Amniotic epithelial cell (primary cell): ENCODE measurements around the gene LANCL3.
"Not testable (repeated sequence)": the region's sequence is repeated elsewhere in the genome, so short reads cannot be mapped to it uniquely, and the experiment has no call there.

Source experiments
- DNase-seq: peaks from one replicate; pipeline ENCODE4 v3.0.0-alpha.2; 2010; ENCODE audit warnings: low read depth

Gene LANCL3

DNA sequence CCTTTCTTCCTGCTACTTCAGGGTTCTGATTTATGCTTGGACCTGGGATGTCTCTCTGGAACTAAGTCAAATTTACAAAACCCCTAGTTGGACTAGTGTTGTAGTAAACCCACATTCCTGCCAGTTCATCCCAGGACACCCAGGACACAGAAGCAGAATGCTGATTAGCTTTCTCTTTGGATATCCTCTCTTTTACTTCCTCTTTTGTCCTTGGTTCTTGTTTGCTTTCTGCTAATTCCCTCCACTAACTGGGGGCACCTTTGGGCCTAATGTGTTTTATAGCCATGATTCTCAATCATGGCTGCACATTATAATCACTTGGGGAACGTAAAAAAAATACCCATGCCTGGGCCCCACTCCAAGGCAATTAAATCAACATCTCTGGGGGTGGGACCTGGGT lies 42.5 kb downstream of the LANCL3 start:
- no peak for DNase-seq

DNA sequence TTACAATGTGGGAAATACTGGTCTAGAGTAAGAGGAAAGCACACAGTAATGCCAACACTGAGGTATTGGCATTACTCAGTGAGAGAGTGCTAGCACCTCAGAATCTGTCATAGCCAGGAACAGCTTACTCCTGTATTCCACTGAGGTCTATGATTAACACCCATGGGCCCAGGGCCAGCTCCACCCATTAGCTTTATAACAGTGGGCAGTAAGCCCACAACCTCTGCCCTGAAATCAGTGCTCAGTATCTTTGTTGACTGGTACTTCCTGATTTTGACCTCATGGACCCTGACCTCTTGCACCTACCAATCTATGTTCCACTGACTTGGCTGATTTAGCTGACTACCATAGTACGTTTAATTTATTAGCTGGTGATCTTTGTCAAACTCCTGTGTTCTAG lies 56.1 kb downstream of the LANCL3 start:
- no peak for DNase-seq

DNA sequence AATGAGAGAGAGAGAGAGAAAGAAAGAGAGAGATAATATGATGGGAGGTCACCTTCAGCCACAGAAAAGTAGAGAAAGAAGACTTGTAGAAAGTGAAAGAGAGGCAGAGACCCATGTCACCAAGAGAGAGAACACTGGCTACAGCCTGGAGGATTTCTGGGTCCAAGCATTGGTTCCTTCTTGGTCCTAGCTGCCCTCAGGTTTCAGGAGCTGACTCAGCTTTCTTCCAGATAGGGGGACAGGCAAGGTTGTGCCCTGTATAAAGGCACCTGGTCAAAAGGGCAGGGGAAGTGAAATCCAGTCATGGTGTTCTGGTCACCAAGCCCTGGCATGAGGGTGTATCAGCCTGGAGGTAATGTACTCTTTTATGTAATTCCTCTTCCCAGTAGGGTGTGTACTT lies 66.6 kb downstream of the LANCL3 start:
- DNase-seq, result no peak

DNA sequence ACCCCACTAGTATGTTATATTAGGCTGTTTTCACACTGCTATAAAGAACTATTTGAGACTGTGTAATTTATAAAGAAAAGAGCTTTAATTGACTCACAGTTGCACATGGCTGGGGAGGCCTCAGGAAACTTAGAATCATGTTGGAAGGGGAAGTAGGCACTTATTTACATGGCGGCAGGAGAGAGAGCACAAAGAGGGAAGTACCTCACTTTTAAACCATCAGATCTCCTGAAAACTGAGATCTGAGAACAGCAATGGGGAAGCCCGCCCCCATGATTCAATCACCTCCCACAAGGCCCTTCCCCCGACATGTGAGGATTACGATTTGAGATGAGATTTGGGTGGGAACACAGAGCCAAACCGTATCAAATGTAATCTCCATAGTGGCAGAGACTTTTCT lies 68.7 kb downstream of the LANCL3 start:
- no peak for DNase-seq

GRCh38 chrX:37641859-37642258 lies 70.4 kb downstream of the LANCL3 start:
- DNase-seq, result no peak

DNA sequence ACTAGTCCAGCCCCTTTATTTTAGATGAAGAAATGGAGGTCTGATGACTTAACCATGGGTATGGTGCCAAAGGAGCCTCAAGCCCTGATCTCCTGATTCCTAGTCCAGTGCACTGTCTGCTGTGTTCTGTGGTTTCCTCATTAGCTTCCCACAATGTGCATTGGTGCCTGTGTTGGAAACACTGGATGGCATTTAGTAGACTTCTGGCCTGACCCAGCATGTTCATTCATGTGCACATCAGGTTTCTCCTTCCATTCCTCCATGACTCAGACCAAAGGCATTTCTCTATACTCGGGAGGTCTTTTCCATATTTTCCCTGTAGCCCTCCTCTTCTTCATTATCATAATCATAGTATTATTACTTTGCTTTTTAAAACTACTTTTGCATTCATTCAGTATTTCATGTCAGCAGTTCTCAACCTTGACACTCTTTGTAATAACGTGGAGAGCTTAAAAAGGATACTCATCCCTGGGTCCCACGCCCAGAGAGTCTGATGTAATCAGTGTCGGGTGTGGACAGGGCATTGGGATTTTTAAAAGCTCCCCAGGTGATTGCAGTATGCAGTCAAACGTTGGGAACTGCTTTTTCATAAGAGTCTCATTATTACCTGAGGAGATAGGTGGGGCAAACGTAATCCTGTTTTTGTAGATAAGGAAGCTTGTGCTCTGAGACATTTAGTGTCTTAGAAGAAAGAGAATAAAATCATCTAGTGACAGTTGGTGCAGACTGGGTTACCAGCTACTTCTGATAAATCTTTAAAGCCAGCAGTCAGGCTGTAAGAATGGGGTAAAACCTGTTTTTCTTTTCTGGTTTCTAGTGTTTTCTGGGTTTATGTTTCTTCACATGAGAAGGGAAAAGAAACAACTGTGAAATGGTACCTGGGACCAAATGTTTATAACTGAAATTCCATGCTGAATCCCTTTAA lies 73.2 kb downstream of the LANCL3 start:
- no peak for DNase-seq

DNA sequence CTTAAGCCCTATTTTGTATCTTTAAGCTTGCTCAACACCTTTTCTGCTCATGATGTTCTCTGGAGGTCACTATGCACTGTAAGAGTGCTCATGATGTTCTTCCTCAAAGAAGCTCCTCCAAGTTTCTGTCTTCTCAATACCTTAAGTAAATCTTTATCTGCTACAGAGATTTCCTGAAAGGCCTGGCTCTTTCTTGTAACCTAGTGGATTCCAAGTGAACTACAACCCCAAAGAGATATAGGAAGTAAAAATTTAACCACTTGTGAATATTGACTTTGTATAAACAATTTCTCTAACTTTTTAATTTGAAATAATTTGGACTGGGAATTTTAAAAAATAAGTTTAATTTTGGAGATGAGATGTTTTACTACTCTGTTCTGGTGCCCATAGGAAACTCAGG lies 74.8 kb downstream of the LANCL3 start:
- DNase-seq, result no peak

GRCh38 chrX:37650879-37651278 lies 79.4 kb downstream of the LANCL3 start:
- not testable (repeated sequence) for DNase-seq

GRCh38 chrX:37651921-37652452 lies 80.5 kb downstream of the LANCL3 start:
- no peak for DNase-seq

DNA sequence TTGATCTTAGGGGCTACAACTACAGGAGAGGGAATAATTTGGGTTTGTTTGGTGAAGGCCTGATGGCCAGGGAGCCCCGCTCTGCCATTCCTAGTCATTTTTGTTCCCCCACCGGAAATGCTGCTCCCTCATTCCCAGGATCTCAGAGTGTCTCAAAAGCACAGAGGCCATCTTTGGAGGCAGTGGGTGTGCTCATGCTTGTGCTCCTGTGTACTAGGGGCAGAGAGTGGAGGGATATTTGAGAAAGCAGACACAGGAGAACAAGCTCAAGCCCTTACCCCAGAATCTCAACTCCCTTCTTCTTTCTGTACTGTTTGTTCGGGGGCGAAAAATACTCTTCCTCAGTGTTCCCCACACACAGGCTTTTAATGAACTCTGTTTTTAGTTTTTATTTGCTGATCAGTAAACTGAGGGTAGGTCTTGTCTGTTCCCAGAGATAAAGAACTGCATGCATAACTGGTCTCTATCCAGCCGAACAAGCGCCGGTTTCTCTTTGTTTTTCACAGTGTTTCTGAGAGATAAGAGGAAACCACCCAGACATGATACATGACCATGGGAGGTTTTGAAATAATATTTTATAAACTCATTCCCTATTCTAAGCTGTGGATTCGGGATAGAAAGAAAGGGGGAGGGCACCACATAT lies 81.2 kb downstream of the LANCL3 start:
- no peak for DNase-seq

DNA sequence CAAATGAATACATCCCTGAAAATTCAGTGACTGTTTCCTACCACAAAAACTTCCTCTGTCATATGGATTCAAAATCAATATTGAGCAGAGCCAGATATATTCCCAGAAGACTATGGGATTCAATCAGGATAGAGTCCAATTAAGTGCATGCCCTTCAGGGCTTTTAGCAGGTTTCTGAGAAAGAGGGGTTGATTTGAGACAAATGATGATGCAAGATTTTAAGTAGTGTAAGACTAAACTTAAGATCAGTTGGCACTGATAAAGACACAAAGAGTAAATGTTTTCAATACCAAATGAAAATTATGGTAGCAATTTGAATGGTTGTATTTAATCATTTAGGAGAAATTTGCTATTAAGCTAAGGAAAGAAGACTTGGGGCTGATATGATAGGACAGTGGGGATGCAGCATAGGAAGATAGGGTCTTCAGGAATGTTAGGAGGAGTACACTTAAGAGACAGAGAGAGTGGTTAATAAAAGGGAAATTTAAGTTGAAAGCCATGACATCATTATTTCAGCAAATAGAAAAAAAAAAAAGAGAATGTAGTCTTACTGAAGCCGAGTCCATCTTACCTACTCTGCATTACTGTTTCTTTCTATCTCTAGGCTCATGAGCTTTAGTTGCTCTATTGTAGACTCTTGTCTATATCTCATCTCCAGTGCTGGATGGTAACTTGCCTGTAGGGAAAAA lies 82.1 kb downstream of the LANCL3 start:
- DNase-seq, result no peak

DNA sequence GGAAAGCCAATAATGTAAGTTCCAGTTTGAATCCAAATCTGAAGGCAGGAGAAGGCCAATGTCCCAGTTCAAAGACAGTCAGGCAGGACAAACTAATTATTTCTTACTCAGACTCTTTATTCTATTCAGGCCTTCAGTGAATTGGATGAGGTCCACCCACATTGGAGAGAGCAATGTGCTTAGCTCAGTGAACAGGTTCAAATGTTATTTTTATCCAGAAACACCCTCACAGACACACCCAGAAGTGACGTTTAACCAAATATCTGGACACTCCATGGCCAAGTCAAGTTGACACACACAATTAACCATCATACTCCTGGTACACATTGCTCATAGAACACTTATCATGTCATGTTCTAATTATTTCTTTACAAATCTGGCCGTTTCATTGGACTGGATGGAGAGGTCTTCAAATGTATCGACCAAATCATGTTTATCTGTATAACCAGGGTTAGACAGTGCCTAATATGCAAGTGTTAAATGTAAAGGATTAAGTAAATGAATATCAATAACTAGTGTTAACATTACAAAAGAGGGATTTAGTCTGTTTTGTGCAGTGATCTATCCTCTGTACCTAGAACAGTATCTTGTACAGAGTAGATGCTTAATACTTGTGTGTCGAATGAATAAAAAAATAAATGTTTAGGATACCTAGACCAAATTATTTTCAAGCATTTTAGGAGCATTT lies 87.0 kb downstream of the LANCL3 start:
- no peak for DNase-seq

DNA sequence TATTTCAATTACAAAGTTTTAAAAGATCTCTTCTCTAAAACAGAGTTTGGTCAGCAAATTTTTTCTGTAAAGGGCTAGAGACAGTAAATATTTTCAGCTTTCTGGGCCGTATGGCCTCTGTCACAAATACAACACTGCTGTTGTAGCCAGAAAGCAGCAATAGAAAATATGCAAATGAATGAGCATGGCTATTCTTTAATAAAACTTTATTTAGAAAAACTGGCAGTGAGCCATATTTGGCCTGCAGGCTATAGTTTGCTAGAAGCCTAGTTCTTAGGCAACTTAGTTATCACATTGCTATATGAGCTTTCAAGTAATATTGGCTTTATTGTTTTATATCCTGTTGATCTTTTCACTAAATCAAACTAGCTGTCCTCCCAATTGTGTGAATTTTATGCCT lies 87.6 kb downstream of the LANCL3 start:
- DNase-seq, result no peak

GRCh38 chrX:37662181-37662580 lies 90.7 kb downstream of the LANCL3 start:
- DNase-seq, result no peak

- no peak for DNase-seq
Observed at GRCh38 chrX:37666516-37666915, 95.1 kb downstream of the LANCL3 start.

GRCh38 chrX:37667141-37667540 lies 95.7 kb downstream of the LANCL3 start:
- no peak for DNase-seq

DNA sequence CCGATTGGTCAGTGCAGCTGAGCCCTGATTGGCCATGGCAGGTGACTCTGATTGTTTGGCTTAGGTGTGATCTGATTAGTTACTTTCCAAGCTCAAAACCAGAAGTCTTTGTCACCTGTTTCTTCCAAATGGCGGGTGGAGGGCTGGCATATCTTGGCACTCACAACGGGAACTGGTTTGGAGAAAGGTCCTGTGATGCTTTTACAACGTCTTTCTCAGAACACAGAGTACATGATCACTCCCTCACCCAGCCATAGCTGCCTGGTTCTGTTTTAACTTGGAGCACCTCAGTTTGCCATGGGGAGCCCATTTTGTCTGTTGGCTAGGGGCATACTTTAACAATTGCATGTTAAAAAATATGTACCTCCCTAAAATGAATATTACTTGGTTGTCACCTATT lies 101.1 kb downstream of the LANCL3 start:
- DNase-seq, result no peak

- no peak for DNase-seq
Observed at GRCh38 chrX:37676811-37677210, 105.3 kb downstream of the LANCL3 start.

- no peak for DNase-seq
Observed at GRCh38 chrX:37677243-37677642, 105.8 kb downstream of the LANCL3 start.

DNA sequence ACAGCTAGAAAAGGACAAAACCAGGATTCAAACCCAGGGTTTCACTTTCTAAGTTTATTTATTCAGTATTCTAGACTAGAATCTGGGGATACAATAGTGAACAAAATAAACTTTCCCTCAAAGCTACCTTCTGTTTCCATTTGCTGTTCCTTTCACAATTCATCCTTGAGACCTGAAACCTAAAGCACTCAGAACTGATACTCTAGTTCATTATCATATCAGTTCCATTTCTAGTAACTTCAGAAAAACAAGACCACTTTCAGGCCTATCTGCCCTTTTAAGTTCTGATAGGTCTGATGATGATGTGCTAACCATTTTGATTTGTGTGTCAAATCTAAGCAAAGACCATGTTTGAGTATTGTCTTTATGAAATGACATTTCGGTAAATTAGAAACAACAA lies 106.3 kb downstream of the LANCL3 start:
- no peak for DNase-seq

DNA sequence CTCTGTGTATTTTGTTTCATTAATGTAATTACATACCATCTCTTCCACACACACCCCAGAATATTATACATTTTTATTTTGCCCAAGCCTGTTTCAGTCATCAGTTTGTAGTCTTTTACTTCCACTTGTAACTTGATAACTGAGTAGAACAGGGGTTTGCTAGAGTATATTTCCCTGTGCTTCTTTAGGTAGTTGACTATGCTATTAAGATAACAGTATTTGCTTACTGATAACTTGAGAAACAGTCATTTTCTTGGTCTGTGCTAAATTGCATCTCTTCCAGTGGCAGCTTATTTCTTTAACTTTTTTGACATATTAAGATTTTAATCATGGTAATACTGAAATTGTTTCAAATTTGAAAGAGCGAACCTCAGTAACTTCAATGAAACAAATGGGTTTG lies 107.1 kb downstream of the LANCL3 start:
- DNase-seq, result no peak

DNA sequence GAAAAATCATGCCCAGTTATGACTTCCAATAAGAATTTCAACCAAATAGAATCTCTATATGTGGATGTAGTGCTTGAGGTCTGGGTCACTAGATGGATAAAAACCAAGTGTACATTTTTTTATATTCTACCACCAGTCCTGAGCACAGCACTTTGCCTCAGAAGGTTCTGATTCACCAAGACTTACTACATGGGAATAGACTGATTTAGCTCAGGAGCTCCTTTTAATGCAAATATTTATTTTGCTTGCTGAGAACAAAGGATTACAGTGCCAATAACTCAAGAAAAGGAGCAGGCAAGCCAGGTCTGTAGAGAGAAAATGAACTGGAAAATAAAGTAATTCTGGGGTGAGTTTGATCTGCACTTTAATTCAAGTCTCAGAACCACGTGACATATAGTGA lies 107.8 kb downstream of the LANCL3 start:
- no peak for DNase-seq
